Epithelial cell of proximal tubule (primary cell): ENCODE measurements around the gene CORIN. TPM values are rescaled to one million over a fixed set of nuclear protein-coding genes. Genes with fewer than 3 reads are reported as not detected.
A peak's percentile ranks its signal among the peaks of the same experiment; 100 is the strongest.

Experiments used
- DNase-seq: peaks from one replicate; pipeline ENCODE4 v3.0.0-alpha.2; 2011; ENCODE audit warnings: low read depth
- H3K4me3 ChIP-seq: 2 replicates; pipeline ENCODE4 v1.5.1; 2011; ENCODE audit warnings: low read depth, mild to moderate bottlenecking, low read length
- CTCF ChIP-seq: conservative IDR thresholded peaks from 2 replicates; pipeline ENCODE4 v1.5.1; 2012; ENCODE audit warnings: low read depth, mild to moderate bottlenecking, low read length
- total RNA-seq: library from RNA; depleted of rRNA; stranded (reverse); fragments of >200 nt; gene quantifications from 2 replicates; pipeline ENCODE4 v1.2.3, GENCODE V29; 2015

CORIN gene
- total RNA-seq, 1 donor from 2014 or later = 0.12 TPM

- H3K4me3 ChIP-seq = no peak overlapping the region
- no peak for DNase-seq
- peak; percentile 65 for TF ChIP-seq CTCF
Observed at GRCh38 chr4:47705326-47705981, 132.4 kb downstream of the CORIN start.

DNA sequence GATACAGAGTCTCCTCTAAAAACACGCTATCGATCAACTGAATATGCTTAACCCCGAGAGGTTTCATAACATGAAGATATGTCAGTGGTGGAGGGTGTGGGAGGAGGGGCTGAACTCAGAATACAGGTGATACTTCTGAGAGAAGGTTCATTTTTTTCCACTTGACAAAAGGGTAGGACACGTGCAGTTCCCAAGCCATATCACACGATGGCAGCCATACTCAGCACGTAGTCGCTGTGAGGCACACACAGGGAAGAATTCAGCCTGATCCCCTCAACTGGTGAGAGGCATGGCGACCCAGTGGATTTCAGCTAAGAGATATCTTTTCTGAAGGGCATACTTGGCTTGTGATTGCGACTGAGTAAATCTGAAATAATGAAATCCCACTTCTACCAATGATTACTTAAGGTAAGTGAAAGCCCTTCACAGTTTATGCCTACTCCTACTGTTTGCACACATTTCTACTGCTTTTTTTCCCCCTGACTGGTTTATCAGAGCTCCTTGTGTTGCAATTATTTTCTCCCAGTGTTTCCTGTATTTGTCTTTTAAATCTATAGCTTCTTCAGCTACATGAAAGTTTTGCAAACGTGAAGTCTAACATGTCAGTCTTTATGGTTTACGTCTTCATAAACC lies 133.1 kb downstream of the CORIN start:
- no peak overlapping the region for H3K4me3 ChIP-seq
- no peak for DNase-seq
- TF ChIP-seq CTCF = peak; percentile 48

- DNase-seq = peak; percentile 93
- TF ChIP-seq CTCF = no peak
- H3K4me3 ChIP-seq = peak overlapping the region; percentile 23
Observed at GRCh38 chr4:47703956-47704355, 133.9 kb downstream of the CORIN start.

DNA sequence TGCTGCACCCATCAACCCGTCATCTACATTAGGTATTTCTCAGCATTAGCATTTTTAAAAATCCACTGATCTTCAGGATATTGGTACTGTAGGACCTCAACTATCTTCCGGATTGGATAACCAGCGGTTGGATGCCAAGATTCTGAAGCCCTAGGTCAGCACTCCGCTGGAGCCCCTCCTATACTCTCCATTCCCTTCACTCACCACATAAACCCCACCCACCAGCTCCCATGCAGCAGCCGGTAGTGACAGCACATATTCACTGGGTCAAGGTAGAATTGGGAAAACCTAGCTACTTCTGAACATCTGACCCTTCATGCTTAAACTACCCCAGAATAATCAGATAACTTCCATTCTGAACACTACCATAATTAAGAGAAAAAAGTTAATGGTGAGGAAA lies 134.9 kb downstream of the CORIN start:
- TF ChIP-seq CTCF = no peak
- no peak for DNase-seq
- H3K4me3 ChIP-seq = peak overlapping the region; percentile 23

- DNase-seq = no peak
Observed at GRCh38 chr4:47701286-47701685, 136.6 kb downstream of the CORIN start.

DNA sequence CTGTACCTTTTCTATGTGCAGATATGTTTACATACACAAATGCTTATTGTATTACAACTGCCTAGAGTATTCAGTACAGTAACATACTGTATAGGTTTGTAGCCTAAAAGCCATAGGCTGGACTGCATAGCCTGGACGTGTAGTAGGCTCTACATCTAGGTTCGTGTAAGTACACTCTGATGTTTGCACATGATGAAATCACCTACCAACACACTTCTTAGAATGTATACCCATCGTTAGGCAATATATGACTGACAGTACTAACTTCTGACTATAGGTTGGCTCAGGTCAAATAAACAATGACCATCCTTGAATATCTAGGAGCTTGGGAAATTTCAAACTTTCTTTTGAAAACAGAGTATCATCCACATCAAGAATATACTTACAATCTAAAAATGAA lies 139.0 kb downstream of the CORIN start:
- H3K4me3 ChIP-seq = no peak overlapping the region
- TF ChIP-seq CTCF = no peak
- no peak for DNase-seq

More at GRCh38 chr4:47701286-47701685, 136.6 kb downstream of the CORIN start:
- H3K4me3 ChIP-seq = no peak overlapping the region
- TF ChIP-seq CTCF = no peak

DNA sequence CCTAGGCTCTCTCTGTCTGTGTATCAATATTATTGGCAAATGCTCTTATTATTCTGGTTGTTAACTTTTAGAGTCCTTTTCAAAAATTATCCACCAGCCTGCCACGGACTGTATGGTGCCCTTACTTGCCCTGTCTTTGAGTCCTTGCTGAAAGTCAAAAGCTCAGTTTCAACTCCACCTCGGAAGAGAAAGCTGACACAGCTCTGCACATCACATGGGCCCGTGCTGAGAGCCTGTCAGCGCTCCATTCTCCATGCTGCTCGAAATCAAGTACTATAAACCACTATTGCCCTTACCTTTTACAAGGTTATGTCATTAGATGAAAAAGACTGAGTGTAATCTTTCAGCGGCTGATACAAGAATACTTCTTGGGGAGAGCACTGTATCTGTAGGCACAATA lies 141.0 kb downstream of the CORIN start:
- H3K4me3 ChIP-seq = no peak overlapping the region
- TF ChIP-seq CTCF = no peak
- DNase-seq = no peak
